ENCODE data around the gene PHF8. TPM values are rescaled to one million over a fixed set of nuclear protein-coding genes. Genes with fewer than 3 reads are reported as not detected.

The PHF8 gene
- total and polyA plus RNA-seq, 2 experiments from 2014 or later: 11.1 to 19.6 TPM

DNA sequence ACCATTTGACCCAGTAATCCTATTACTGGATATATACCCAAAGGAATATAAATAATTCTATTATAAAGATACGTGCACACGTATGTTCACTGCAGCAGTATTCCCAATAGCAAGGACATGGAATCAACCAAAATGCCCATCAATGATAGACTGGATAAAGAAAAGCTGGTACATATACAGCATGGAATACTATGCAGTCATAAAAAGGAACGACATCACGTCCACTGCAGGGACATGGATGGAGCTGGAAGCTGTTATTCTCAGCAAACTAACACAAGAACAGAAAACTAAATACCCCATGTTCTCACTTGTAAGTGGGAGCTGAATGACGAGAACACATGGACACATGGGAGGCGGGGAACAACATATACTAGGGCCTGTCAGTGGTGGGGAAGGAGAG is 69.7 kb downstream of the PHF8 start:
- Histone ChIP-seq H3K9me3 (ENCODE audit: low read depth) (no peaks in the 10 kb centered on the region), H3K79me2 (no peaks in the 10 kb centered on the region), H3K4me3 (no peak overlapping the region), H3K4me1 (ENCODE audit: insufficient read depth) (no peaks in the 10 kb centered on the region), H3K4me2 (no peak overlapping the region), H3K27me3 (no peaks in the 10 kb centered on the region), H2AFZ (no peak overlapping the region), H4K20me1 (ENCODE audit: insufficient read depth, poor library complexity, severe bottlenecking) (no peaks in the 10 kb centered on the region), H3K27ac (no peak overlapping the region), H3K36me3 (replicated peaks; ENCODE audit: insufficient read depth, low read depth) (no peaks in the 10 kb centered on the region), H3K9me2 (replicated peaks; ENCODE audit: insufficient read depth) (no peaks in the 10 kb centered on the region)
- 86% methylated on average over 6 of the region's 6 CpGs for WGBS (ENCODE audit: low lambda C conversion rate, missing lambda C conversion rate)
- TF ChIP-seq EZH2 (IDR thresholded peaks at IDR 0.05; ENCODE audit: borderline replicate concordance) (no peak), EZH2phosphoT487 (IDR thresholded peaks at IDR 0.05; ENCODE audit: low read depth, severe bottlenecking, unreplicated experiment) (no peak)
- TF ChIP-seq, protein P1, sequence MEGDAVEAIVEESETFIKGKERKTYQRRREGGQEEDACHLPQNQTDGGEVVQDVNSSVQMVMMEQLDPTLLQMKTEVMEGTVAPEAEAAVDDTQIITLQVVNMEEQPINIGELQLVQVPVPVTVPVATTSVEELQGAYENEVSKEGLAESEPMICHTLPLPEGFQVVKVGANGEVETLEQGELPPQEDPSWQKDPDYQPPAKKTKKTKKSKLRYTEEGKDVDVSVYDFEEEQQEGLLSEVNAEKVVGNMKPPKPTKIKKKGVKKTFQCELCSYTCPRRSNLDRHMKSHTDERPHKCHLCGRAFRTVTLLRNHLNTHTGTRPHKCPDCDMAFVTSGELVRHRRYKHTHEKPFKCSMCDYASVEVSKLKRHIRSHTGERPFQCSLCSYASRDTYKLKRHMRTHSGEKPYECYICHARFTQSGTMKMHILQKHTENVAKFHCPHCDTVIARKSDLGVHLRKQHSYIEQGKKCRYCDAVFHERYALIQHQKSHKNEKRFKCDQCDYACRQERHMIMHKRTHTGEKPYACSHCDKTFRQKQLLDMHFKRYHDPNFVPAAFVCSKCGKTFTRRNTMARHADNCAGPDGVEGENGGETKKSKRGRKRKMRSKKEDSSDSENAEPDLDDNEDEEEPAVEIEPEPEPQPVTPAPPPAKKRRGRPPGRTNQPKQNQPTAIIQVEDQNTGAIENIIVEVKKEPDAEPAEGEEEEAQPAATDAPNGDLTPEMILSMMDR (IDR thresholded peaks at IDR 0.05; ENCODE audit: poor library complexity): no peak
- no peak for DNase-seq (ENCODE audit: low spot score)

GRCh38 chrX:53969540-53969939 is 74.7 kb downstream of the PHF8 start:
- H3K36me3 ChIP-seq (replicated peaks; ENCODE audit: insufficient read depth, low read depth): no peaks in the 10 kb centered on the region
- H3K27me3 ChIP-seq: no peaks in the 10 kb centered on the region
- no peaks in the 10 kb centered on the region for H4K20me1 ChIP-seq (ENCODE audit: insufficient read depth, poor library complexity, severe bottlenecking)
- no peak for DNase-seq (ENCODE audit: low spot score)
- H3K4me3 ChIP-seq: no peak overlapping the region
- no peaks in the 10 kb centered on the region for H3K9me3 ChIP-seq (ENCODE audit: low read depth)
- TF ChIP-seq EZH2 (IDR thresholded peaks at IDR 0.05; ENCODE audit: borderline replicate concordance) (no peak), EZH2phosphoT487 (IDR thresholded peaks at IDR 0.05; ENCODE audit: low read depth, severe bottlenecking, unreplicated experiment) (no peak)
- TF ChIP-seq, protein P1 (IDR thresholded peaks at IDR 0.05; ENCODE audit: poor library complexity): no peak
- no peak overlapping the region for H3K4me2 ChIP-seq
- WGBS (ENCODE audit: low lambda C conversion rate, missing lambda C conversion rate): 65% methylated on average over 3 of the region's 3 CpGs
- H2AFZ ChIP-seq: no peak overlapping the region
- no peaks in the 10 kb centered on the region for H3K9me2 ChIP-seq (replicated peaks; ENCODE audit: insufficient read depth)
- no peaks in the 10 kb centered on the region for H3K4me1 ChIP-seq (ENCODE audit: insufficient read depth)
- no peaks in the 10 kb centered on the region for H3K79me2 ChIP-seq
- no peak overlapping the region for H3K27ac ChIP-seq

- no peak overlapping the region for H3K27ac ChIP-seq
- no peaks in the 10 kb centered on the region for H4K20me1 ChIP-seq (ENCODE audit: insufficient read depth, poor library complexity, severe bottlenecking)
- H3K4me1 ChIP-seq (ENCODE audit: insufficient read depth): no peaks in the 10 kb centered on the region
- DNase-seq (ENCODE audit: low spot score): no peak
- H2AFZ ChIP-seq: no peak overlapping the region
- H3K9me3 ChIP-seq (ENCODE audit: low read depth): no peaks in the 10 kb centered on the region
- TF ChIP-seq, protein P1 (IDR thresholded peaks at IDR 0.05; ENCODE audit: poor library complexity): no peak
- TF ChIP-seq EZH2phosphoT487 (IDR thresholded peaks at IDR 0.05; ENCODE audit: low read depth, severe bottlenecking, unreplicated experiment) (no peak), EZH2 (IDR thresholded peaks at IDR 0.05; ENCODE audit: borderline replicate concordance) (no peak)
- H3K4me3 ChIP-seq: no peak overlapping the region
- H3K4me2 ChIP-seq: no peak overlapping the region
- H3K79me2 ChIP-seq: no peaks in the 10 kb centered on the region
- no peaks in the 10 kb centered on the region for H3K36me3 ChIP-seq (replicated peaks; ENCODE audit: insufficient read depth, low read depth)
- H3K9me2 ChIP-seq (replicated peaks; ENCODE audit: insufficient read depth): no peaks in the 10 kb centered on the region
- no peaks in the 10 kb centered on the region for H3K27me3 ChIP-seq
- WGBS (ENCODE audit: low lambda C conversion rate, missing lambda C conversion rate): 57% methylated on average over 3 of the region's 3 CpGs
Observed at GRCh38 chrX:53950130-53950733, 94.0 kb downstream of the PHF8 start.

All from hepatocyte (in vitro differentiated cells).